Osteocyte (in vitro differentiated cells): ENCODE data around the gene PBX3. TPM values are rescaled to one million over a fixed set of nuclear protein-coding genes. Genes with fewer than 3 reads are reported as not detected.
A peak's percentile ranks its signal among the peaks of the same experiment; 100 is the strongest.
"Not testable (repeated sequence)": the region's sequence is repeated elsewhere in the genome, so short reads cannot be mapped to it uniquely, and the experiment has no call there.

Experiments
- DNase-seq: peaks from one replicate; pipeline ENCODE4 v3.0.0; 2021; ENCODE audit warnings: mixed read lengths; ENCODE audit not compliant: unreplicated experiment; ENCODE audit errors: extremely low spot score
- H3K27ac Mint-ChIP-seq: one replicate; pipeline ENCODE4 v1.8.0; 2021; ENCODE audit warnings: mild to moderate bottlenecking, mixed read lengths; ENCODE audit not compliant: unreplicated experiment
- H3K27me3 Mint-ChIP-seq: one replicate; pipeline ENCODE4 v1.8.0; 2021; ENCODE audit warnings: mixed read lengths; ENCODE audit not compliant: unreplicated experiment
- H3K36me3 Mint-ChIP-seq: one replicate; pipeline ENCODE4 v1.8.0; 2021; ENCODE audit warnings: mixed read lengths; ENCODE audit not compliant: unreplicated experiment
- H3K4me1 Mint-ChIP-seq: one replicate; pipeline ENCODE4 v1.8.0; 2021; ENCODE audit warnings: mixed read lengths; ENCODE audit not compliant: unreplicated experiment
- H3K4me3 Mint-ChIP-seq: one replicate; pipeline ENCODE4 v1.8.0; 2021; ENCODE audit warnings: mild to moderate bottlenecking, moderate library complexity, mixed read lengths; ENCODE audit not compliant: unreplicated experiment
- H3K9me3 Mint-ChIP-seq: one replicate; pipeline ENCODE4 v1.8.0; 2021; ENCODE audit warnings: mixed read lengths; ENCODE audit not compliant: unreplicated experiment
- CTCF ChIP-seq: fragments of 200-600 bp; sonication (generic); IDR thresholded peaks from 2 replicates; pipeline ENCODE4 v1.5.0; 2021; ENCODE audit warnings: antibody characterized with exemption, mild to moderate bottlenecking, moderate library complexity
- total RNA-seq: library from RNA; stranded (reverse); gene quantifications from 2 replicates; pipeline ENCODE4 v1.2.1, GENCODE V29; 2021

The PBX3 gene
- total RNA-seq, 1 donor from 2014 or later, result 16.0 TPM

DNA sequence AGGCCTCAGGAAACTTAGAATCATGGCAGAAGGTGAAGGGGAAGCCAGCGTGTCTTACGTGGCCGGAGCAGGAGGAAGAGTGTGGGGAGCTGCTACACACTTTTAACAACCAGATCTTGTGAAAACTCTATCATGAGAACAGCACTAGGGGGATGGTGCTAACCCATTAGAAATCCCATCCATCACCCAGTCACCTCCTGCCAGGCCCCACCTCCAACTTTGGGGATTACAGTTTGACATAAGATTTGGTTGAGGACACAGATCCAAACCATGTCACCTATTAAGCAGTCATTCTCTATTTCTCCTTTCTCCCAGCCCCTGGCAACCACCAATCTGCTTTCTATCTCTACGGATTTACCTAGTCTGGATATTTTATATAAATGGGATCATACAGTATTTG lies 26.9 kb downstream of the PBX3 start:
- no peak for TF ChIP-seq CTCF
- no peak for DNase-seq
- Mint-ChIP-seq H3K4me3 (no peak overlapping the region), H3K9me3 (no peaks in the 10 kb centered on the region), H3K27ac (peak overlapping the region; percentile 8), H3K36me3 (peaks cover 3% of the 10 kb centered on the region), H3K4me1 (peaks cover 2% of the 10 kb centered on the region), H3K27me3 (no peaks in the 10 kb centered on the region)

GRCh38 chr9:125776789-125777188 lies 29.6 kb downstream of the PBX3 start:
- not testable (repeated sequence) for H3K9me3 Mint-ChIP-seq, H3K27me3 Mint-ChIP-seq, H3K27ac Mint-ChIP-seq, H3K4me1 Mint-ChIP-seq, H3K4me3 Mint-ChIP-seq, DNase-seq, H3K36me3 Mint-ChIP-seq

- DNase-seq, H3K9me3 Mint-ChIP-seq, H3K4me1 Mint-ChIP-seq, H3K27me3 Mint-ChIP-seq, H3K4me3 Mint-ChIP-seq, H3K36me3 Mint-ChIP-seq, H3K27ac Mint-ChIP-seq: not testable (repeated sequence)
Measured at GRCh38 chr9:125778538-125779219, 31.5 kb downstream of the PBX3 start.

- not testable (repeated sequence) for DNase-seq, H3K9me3 Mint-ChIP-seq, H3K4me1 Mint-ChIP-seq, H3K36me3 Mint-ChIP-seq, H3K27me3 Mint-ChIP-seq, H3K27ac Mint-ChIP-seq, H3K4me3 Mint-ChIP-seq
Measured at GRCh38 chr9:125779220-125779565, 32.0 kb downstream of the PBX3 start.

DNA sequence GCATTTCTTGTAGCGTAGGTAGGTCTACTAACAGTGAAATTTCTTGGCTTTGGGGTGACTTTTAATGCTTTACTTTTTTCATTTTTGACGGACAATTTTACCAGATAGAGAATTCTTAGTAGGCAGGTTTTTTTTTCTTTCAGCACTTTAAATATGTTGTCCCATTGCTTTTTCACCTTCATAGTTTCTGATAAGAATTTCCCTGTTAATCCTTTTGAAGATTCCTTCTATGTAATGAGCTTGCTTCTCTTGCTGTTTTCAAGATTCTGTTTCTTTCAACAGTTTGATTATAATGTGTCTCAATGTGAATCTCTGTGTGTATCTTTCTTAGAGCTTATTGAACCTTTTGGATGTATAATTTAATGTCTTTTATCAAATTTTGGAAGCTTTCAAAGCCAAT lies 35.5 kb downstream of the PBX3 start:
- Mint-ChIP-seq H3K27ac (no peak overlapping the region), H3K9me3 (peaks cover 9% of the 10 kb centered on the region), H3K4me1 (peaks cover 14% of the 10 kb centered on the region), H3K36me3 (peaks cover 20% of the 10 kb centered on the region), H3K4me3 (no peak overlapping the region), H3K27me3 (no peaks in the 10 kb centered on the region)
- DNase-seq, result no peak
- TF ChIP-seq CTCF, result no peak

- peak overlapping the region; percentile 54 for H3K27ac Mint-ChIP-seq
- no peaks in the 10 kb centered on the region for H3K27me3 Mint-ChIP-seq
- no peak for TF ChIP-seq CTCF
- peaks cover 21% of the 10 kb centered on the region for H3K36me3 Mint-ChIP-seq
- H3K4me1 Mint-ChIP-seq, result peaks cover 14% of the 10 kb centered on the region
- H3K9me3 Mint-ChIP-seq, result peaks cover 9% of the 10 kb centered on the region
- DNase-seq, result no peak
- H3K4me3 Mint-ChIP-seq, result no peak overlapping the region
Measured at GRCh38 chr9:125784286-125785049, 37.3 kb downstream of the PBX3 start.
